WTC11 (cell line): ENCODE results near the gene ANKRD33. TPM values are rescaled to one million over a fixed set of nuclear protein-coding genes. Genes with fewer than 3 reads are reported as not detected.

Experiments
- ATAC-seq: fragments of 200-7000 bp; cut with Tn5 transposase; 2 replicates; pipeline ENCODE4 v1.10.0; 2021; ENCODE audit warnings: mild to moderate bottlenecking, moderate library complexity
- CTCF ChIA-PET: fragments of 300-600 bp; sonication (Branson Sonifier 250); formaldehyde crosslinking; loops from one replicate; lab custom pipeline; 2021; ENCODE audit warnings: antibody characterized with exemption; lab: Charles Lee
- POLR2A ChIA-PET: fragments of 350-600 bp; sonication (Branson Sonifier 250); formaldehyde crosslinking; loops from one replicate; lab custom pipeline; 2021; ENCODE audit warnings: antibody characterized with exemption; lab: Charles Lee
- DNase-seq: peaks from one replicate; pipeline ENCODE4 v3.0.0; 2021; ENCODE audit warnings: low spot score
- H3K27ac Mint-ChIP-seq: 2 replicates; pipeline ENCODE4 v1.8.0; 2021; ENCODE audit warnings: mixed read lengths
- H3K27me3 Mint-ChIP-seq: 2 replicates; pipeline ENCODE4 v1.8.0; 2021; ENCODE audit warnings: low read depth, mild to moderate bottlenecking, moderate library complexity, mixed read lengths
- H3K36me3 Mint-ChIP-seq: 2 replicates; pipeline ENCODE4 v1.8.0; 2021; ENCODE audit warnings: mixed read lengths
- H3K4me1 Mint-ChIP-seq: 2 replicates; pipeline ENCODE4 v1.8.0; 2022; ENCODE audit warnings: mixed read lengths
- H3K4me3 Mint-ChIP-seq: 2 replicates; pipeline ENCODE4 v1.8.0; 2021; ENCODE audit warnings: mild to moderate bottlenecking, moderate library complexity, mixed read lengths
- H3K9me3 Mint-ChIP-seq: 2 replicates; pipeline ENCODE4 v1.8.0; 2021; ENCODE audit warnings: mixed read lengths
- CREM ChIP-seq: sonication (generic); formaldehyde crosslinking; IDR thresholded peaks from 2 replicates; pipeline ENCODE4 v1.8.1; 2022; ENCODE audit warnings: mild to moderate bottlenecking, missing genetic modification reagents, moderate library complexity
- E2F1 ChIP-seq: sonication (generic); formaldehyde crosslinking; IDR thresholded peaks from 2 replicates; pipeline ENCODE4 v1.8.0; 2022; ENCODE audit warnings: mild to moderate bottlenecking, missing genetic modification reagents
- ERG ChIP-seq: fragments of 250-450 bp; sonication (Bioruptor Pico); IDR thresholded peaks from 2 replicates; pipeline ENCODE4 v1.8.0; 2021; ENCODE audit warnings: mild to moderate bottlenecking
- FOXP4 ChIP-seq: sonication (generic); formaldehyde crosslinking; IDR thresholded peaks from 2 replicates; pipeline ENCODE4 v1.8.0; 2022; ENCODE audit warnings: mild to moderate bottlenecking, missing genetic modification reagents
- GABPB1 ChIP-seq: sonication (generic); formaldehyde crosslinking; IDR thresholded peaks from 2 replicates; pipeline ENCODE4 v1.8.1; 2023; ENCODE audit warnings: mild to moderate bottlenecking, missing genetic modification reagents
- GRHL2 ChIP-seq: fragments of 250-450 bp; sonication (Bioruptor Pico); IDR thresholded peaks from 2 replicates; pipeline ENCODE4 v1.8.0; 2022; ENCODE audit warnings: mild to moderate bottlenecking, moderate library complexity; ENCODE audit not compliant: insufficient replicate concordance, severe bottlenecking
- HMGXB4 ChIP-seq: sonication (generic); formaldehyde crosslinking; IDR thresholded peaks from 2 replicates; pipeline ENCODE4 v1.8.1; 2023; ENCODE audit warnings: mild to moderate bottlenecking, moderate library complexity, missing genetic modification reagents
- MXD4 ChIP-seq: fragments of 250-450 bp; sonication (Bioruptor Pico); IDR thresholded peaks from 2 replicates; pipeline ENCODE4 v1.8.0; 2021; ENCODE audit warnings: mild to moderate bottlenecking, moderate library complexity, borderline replicate concordance
- NR2C2 ChIP-seq: sonication (generic); formaldehyde crosslinking; IDR thresholded peaks from 2 replicates; pipeline ENCODE4 v1.8.0; 2022; ENCODE audit warnings: mild to moderate bottlenecking, missing genetic modification reagents
- ZBTB43 ChIP-seq: sonication (generic); formaldehyde crosslinking; IDR thresholded peaks from 2 replicates; pipeline ENCODE4 v1.8.1; 2023; ENCODE audit warnings: mild to moderate bottlenecking, missing genetic modification reagents
- ZNF219 ChIP-seq: sonication (generic); formaldehyde crosslinking; IDR thresholded peaks from 2 replicates; pipeline ENCODE4 v1.8.0; 2023; ENCODE audit warnings: missing genetic modification reagents, mild to moderate bottlenecking, borderline replicate concordance
- ZNF416 ChIP-seq: fragments of 250-450 bp; sonication (Bioruptor Pico); IDR thresholded peaks from 2 replicates; pipeline ENCODE4 v1.9.0; 2021; ENCODE audit warnings: mild to moderate bottlenecking, inconsistent platforms
- ZNF425 ChIP-seq: fragments of 250-450 bp; sonication (Bioruptor Pico); conservative IDR thresholded peaks from 2 replicates; pipeline ENCODE4 v1.9.0; 2021; ENCODE audit warnings: mild to moderate bottlenecking
- ZNF532 ChIP-seq: fragments of 250-450 bp; sonication (Bioruptor Pico); IDR thresholded peaks from 2 replicates; pipeline ENCODE4 v1.9.0; 2021; ENCODE audit warnings: mild to moderate bottlenecking, borderline replicate concordance
- ZSCAN18 ChIP-seq: fragments of 250-450 bp; sonication (Bioruptor Pico); IDR thresholded peaks from 2 replicates; pipeline ENCODE4 v2.1.2; 2022; ENCODE audit warnings: mild to moderate bottlenecking, moderate library complexity
- total RNA-seq: library from RNA; stranded (reverse); gene quantifications from 3 replicates; pipeline ENCODE4 v1.2.3, GENCODE V29; 2021

The ANKRD33 gene
- total RNA-seq, 1 experiment from 2014 or later, result 1.7 TPM

- TF ChIP-seq HMGXB4 (CRISPR knock-in tag) (no peak), CREM (CRISPR knock-in tag) (no peak), GRHL2 (CRISPR knock-in tag) (no peak)
Observed at GRCh38 chr12:51925346-51926063, 37.6 kb downstream of the ANKRD33 start (continued).

- no peak overlapping the region for H3K4me3 Mint-ChIP-seq
- H3K4me1 Mint-ChIP-seq, result peaks cover 18% of the 10 kb centered on the region
- peaks cover 19% of the 10 kb centered on the region for H3K27me3 Mint-ChIP-seq
- DNase-seq (no peak), ATAC-seq (no peak)
- no peak overlapping the region for H3K27ac Mint-ChIP-seq
- CTCF ChIA-PET, result interaction anchor here (0.7 to 2.2 kb wide), 4 partner anchors 12 to 31 kb away, joined by 3 to 18 read pairs (median 6); no protein-coding TSS in a partner anchor
- POLR2A ChIA-PET, result no interaction called here
- H3K9me3 Mint-ChIP-seq, result no peaks in the 10 kb centered on the region
- no peaks in the 10 kb centered on the region for H3K36me3 Mint-ChIP-seq
- no peak for TF ChIP-seq ZNF219 (CRISPR knock-in tag)
- no peak for TF ChIP-seq ZNF416
- TF ChIP-seq NR2C2, result no peak
- TF ChIP-seq ZBTB43 (CRISPR knock-in tag), result no peak
- no peak for TF ChIP-seq E2F1 (CRISPR knock-in tag)
- no peak for TF ChIP-seq GABPB1 (CRISPR knock-in tag)
- no peak for TF ChIP-seq ZSCAN18 (CRISPR knock-in tag)
- no peak for TF ChIP-seq ZNF425 (CRISPR knock-in tag)
- no peak for TF ChIP-seq ERG
- TF ChIP-seq MXD4 (CRISPR knock-in tag), result no peak
- no peak for TF ChIP-seq FOXP4 (CRISPR knock-in tag)
- TF ChIP-seq ZNF532 (CRISPR knock-in tag), result no peak
Observed at GRCh38 chr12:51926064-51926632, 38.2 kb downstream of the ANKRD33 start.
